DMS114 treated with DMSO at 0.1 percent for 48 hours (cell line): ENCODE results near the gene CTTNBP2.

Experiments used
- DNase-seq: peaks from one replicate; lab custom pipeline; 2025; ENCODE audit not compliant: unreplicated experiment; lab: John Stamatoyannopoulos, UW

The CTTNBP2 gene

DNA sequence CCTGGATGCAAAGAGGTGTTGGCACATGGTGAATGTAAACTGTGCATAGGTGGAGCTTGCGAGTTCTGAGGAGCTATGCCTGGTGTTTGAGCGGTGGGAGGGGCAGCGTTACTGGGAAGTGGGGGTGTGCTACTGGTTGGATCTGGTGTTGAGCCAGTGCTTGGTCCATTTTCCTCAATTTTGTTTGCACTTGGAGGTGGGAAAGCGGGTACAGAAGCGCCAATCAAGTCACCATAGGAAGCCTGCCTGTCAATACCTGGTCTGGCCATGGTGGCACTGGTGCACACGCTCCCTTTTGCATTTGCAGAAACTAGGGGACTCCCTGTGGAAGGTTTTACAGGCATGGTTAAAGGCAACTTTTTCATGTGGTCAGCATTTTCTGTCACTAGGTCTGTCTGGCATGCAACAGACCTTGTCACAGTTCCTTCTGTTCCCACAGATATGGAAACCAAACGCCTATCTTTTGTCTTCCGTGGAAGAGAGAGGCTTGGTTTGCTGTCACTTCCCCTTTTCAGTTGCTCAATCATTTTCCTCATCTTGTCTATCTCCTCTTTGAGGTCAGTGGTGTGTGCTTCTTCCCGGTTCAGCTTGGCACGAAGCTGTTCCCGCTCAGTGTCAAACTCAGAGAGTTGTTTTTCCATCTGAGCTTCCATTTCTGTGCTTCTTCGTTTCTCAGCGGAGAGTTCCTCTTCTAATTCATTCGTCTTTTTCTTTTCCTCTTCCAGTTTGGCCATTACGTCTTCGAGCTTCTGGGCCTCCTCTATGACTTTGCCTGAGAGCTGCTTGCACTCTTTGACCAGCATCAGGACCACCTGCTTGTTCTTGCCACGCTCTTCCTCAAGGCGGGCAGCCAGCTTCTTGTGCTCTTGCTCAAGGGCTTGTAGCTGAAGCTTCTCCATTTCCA, 81.1 kb downstream of the CTTNBP2 start:
- no peak for DNase-seq

DNA sequence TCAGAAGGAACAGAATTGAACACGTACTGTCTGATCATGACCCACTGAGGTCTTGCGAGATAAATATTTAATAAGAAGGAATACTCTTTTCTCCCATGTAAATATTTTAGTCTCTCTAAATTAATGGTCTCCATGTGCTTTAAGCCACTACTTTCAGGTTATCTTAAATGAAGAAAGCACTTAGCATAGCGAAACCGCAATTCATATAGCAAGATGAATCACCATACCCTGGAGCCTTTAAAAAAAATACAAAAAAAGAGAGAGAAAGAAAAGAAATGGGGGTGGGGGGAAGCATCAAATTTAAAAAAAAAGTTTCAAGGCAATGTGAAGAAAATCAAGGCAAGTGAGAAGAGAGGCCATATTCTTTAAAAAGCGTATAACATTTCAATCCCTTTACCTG, 82.5 kb downstream of the CTTNBP2 start:
- DNase-seq: no peak

GRCh38 chr7:117790251-117790650, 83.0 kb downstream of the CTTNBP2 start:
- DNase-seq: no peak

GRCh38 chr7:117785431-117785830, 87.8 kb downstream of the CTTNBP2 start:
- no peak for DNase-seq

- no peak for DNase-seq
Observed at GRCh38 chr7:117784315-117784714, 88.9 kb downstream of the CTTNBP2 start.

DNA sequence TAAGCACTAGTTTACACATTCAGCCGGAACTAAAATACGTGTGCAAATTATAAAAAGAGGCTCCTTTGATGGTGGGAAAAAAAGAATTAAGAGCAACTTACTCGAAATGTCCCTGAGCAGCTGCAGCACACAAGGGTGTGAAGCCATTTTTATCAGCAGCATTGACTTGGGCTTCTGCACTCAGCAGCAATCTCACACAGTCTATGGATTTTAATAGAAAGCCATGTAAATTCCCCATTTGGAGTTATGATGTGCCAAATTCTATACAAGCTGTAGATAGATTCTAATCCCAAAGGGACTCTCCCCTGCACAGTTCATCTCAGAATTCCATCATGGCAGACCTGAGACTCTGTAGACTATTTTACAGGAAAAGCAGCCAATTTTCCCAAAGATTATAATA, 90.5 kb downstream of the CTTNBP2 start:
- DNase-seq: no peak

- DNase-seq: no peak
Observed at GRCh38 chr7:117781707-117782106, 91.5 kb downstream of the CTTNBP2 start.

GRCh38 chr7:117780832-117781231, 92.4 kb downstream of the CTTNBP2 start:
- no peak for DNase-seq

DNA sequence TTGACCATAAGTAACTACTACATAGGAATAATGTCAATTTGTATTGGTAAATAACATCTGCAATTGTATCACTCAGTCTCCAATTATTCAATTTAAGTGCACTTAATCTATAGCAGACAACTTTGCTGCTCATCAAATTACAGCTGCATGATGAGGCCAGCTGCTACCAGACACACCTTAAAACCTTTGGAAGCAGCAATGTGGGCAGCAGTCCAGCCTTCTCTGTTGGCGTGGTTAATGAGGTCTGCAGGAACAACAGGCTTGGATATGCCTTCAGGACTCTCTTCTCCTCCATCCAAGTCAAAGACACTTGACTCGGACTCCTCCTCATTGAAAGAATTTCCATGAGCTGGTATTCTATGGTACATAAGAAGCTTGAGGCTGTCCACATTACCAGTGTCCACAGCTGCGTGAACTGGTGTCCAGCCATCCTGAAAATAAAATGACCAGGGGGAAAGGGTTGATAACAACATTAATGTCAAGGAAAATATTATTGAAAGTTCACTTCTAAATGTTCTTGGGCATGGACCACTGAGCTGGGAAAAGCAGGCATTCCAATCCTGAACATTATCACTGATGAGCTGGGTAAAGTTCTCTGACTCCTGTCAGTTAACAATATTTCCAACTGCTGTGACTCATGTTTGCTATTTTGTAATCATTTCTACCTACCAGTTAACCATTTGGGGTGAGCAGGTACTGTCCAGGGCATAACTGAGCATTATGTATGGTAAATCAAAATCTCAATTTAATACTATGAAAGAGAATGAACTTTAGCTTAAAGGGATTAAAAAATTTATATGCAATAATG, 95.7 kb downstream of the CTTNBP2 start:
- DNase-seq: no peak

- no peak for DNase-seq
Observed at GRCh38 chr7:117776224-117776623, 97.0 kb downstream of the CTTNBP2 start.

DNA sequence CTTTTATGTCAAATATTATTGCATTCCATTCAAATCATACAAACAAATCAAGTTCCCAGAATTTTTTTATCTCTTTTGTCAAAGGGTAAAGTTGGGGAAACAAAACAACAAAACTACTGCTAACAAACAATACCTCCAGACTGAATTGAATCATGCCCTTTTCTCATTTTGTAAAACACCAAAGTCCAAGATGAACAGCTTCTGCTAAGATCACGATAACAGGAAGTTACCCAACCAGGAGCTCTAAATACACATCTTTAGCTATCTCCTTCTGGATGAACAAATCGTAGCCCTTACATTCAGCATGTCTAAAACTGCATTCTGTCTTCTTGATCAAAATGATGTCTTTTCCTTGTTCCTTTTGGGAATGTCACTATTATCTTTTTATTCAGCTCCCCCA, 97.4 kb downstream of the CTTNBP2 start:
- DNase-seq: no peak

DNA sequence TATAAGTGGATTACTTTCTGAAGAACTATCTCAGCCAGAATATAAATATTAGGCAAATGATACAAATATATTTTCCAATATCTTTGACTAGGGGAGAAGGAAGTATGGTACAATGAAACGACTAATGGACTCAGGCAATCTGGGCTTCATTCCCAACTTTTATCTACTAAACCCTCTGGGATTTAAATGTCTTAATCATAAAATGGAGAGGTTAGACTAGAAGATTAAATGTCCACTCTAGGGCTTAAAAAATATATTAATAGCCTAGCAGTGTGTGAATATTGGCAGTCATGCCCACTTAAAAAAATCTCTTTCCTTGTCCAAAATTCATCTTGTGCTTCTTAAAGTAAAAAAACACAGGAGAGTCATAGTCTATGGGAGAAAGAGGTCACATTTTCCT, 98.3 kb downstream of the CTTNBP2 start:
- DNase-seq: no peak

GRCh38 chr7:117772421-117772820, 100.8 kb downstream of the CTTNBP2 start:
- DNase-seq: no peak

- DNase-seq: no peak
Observed at GRCh38 chr7:117771756-117772155, 101.5 kb downstream of the CTTNBP2 start.

DNA sequence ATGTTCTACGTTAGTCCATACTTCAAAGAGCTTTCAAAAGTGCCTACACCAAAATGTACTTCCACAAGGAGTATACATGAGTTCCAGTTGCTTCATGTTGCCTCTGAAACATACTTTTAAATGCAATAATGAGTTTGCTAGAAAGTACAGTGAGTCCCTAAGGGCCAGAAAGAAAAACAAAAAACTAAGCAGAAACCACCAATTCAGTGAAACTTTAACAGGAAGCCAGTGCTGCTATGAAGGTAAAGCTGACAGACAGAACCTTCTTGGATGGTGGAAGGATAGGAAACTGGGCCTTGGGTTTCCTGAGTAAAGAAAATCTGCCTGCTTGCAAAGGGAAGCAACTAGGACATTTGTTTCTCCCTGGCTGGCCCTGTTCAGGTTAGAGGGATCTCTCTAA, 104.2 kb downstream of the CTTNBP2 start:
- DNase-seq: no peak

GRCh38 chr7:117767951-117768350, 105.3 kb downstream of the CTTNBP2 start:
- no peak for DNase-seq

DNA sequence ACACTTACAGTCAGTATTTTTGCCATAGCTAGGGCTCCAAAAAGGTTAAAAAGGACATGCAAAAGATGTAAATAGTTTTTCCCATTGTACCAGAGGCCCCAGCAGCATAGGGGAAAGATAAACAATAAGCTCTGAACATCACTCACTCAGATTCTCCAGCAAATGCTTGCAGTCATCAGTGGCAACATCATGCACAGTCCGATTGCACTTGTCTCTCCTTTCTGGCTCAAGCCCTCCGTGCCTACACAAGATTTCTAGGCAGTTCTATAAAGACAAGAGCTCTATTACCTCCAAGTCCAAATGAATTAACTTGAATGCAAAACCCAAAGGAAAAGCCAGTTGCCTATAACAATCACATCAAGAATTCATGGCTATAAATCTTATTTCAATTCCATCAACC, 106.3 kb downstream of the CTTNBP2 start:
- DNase-seq: no peak

DNA sequence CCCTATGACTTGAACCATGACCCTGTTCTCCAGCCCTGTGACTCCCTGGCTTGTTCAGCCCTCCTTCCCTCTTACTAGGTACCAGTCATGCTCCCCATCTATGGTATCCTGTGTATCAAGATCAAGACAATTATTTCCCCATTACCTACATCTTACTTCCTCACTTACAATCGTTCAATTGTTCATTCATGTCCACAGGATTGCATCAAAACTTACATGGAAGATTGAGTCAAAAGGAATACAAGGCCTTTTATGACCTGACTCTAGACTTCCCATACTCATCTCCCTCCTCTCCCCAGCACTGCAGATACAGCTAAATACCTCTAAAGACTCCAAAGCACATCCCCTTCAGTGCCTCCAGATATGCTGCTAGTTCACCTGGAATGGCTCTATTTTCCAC, 109.2 kb downstream of the CTTNBP2 start:
- no peak for DNase-seq

DNA sequence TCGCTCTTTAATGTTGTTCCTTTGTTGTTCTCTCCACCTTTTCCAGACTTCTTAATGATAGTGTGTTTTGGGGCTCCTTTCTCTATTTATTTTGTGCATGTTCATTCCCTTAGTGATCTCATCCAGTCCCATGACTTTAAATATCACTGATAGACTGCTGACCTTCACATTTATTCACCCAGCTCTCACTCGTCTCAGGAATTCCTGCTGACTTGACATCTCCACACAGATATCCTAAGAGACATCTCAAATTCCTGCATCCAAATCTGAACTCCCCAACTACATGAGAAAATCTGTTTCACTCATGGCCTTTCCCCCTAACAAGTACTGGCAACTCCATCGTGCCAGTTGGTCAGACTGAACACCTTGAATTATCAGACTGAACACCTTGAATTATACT, 111.2 kb downstream of the CTTNBP2 start:
- DNase-seq: no peak

GRCh38 chr7:117759950-117760640, 113.1 kb downstream of the CTTNBP2 start:
- DNase-seq: no peak

- DNase-seq: no peak
Observed at GRCh38 chr7:117757440-117757839, 115.8 kb downstream of the CTTNBP2 start.
